RWPE2 (cell line): ENCODE results near the gene CHST14.
A peak's percentile ranks its signal among the peaks of the same experiment; 100 is the strongest.

Experiments
- ATAC-seq: fragments of 200-7000 bp; cut with Tn5 transposase; 3 replicates; pipeline ENCODE4 v1.9.1; 2021; ENCODE audit warnings: low read depth
- DNase-seq: peaks from one replicate; pipeline ENCODE4 v3.0.0-alpha.2; 2020; ENCODE audit warnings: low spot score
- H3K27ac ChIP-seq: fragments of 450-650 bp; 2 replicates; pipeline ENCODE4 v1.5.1; 2017; ENCODE audit warnings: mild to moderate bottlenecking; ENCODE audit not compliant: poor library complexity, severe bottlenecking
- H3K27me3 ChIP-seq: fragments of 250-450 bp; sonication (Bioruptor Pico); 2 replicates; pipeline ENCODE4 v1.5.1; 2021; ENCODE audit warnings: mild to moderate bottlenecking, moderate library complexity; ENCODE audit not compliant: insufficient read depth, poor library complexity, severe bottlenecking
- H3K36me3 ChIP-seq: fragments of 250-450 bp; sonication (Bioruptor Pico); 2 replicates; pipeline ENCODE4 v1.5.1; 2020; ENCODE audit warnings: low read depth, mild to moderate bottlenecking, moderate library complexity
- H3K4me1 ChIP-seq: fragments of 250-450 bp; sonication (Bioruptor Pico); 2 replicates; pipeline ENCODE4 v1.5.1; 2021; ENCODE audit warnings: mild to moderate bottlenecking, moderate library complexity; ENCODE audit not compliant: insufficient read depth, poor library complexity, severe bottlenecking
- H3K4me3 ChIP-seq: fragments of 250-450 bp; sonication (Bioruptor Pico); 2 replicates; pipeline ENCODE4 v1.5.1; 2021; ENCODE audit warnings: mild to moderate bottlenecking, moderate library complexity; ENCODE audit not compliant: severe bottlenecking
- H3K9me3 ChIP-seq: fragments of 250-450 bp; sonication (Bioruptor Pico); 2 replicates; pipeline ENCODE4 v1.5.1; 2021; ENCODE audit warnings: mild to moderate bottlenecking, moderate library complexity; ENCODE audit not compliant: severe bottlenecking
- TF ChIP-seq, protein P1 (sequence below): fragments of 450-650 bp; IDR thresholded peaks from one replicate; pipeline ENCODE4 v1.5.1; 2017; ENCODE audit warnings: mild to moderate bottlenecking, moderate library complexity; ENCODE audit not compliant: poor library complexity, severe bottlenecking

Gene CHST14

DNA sequence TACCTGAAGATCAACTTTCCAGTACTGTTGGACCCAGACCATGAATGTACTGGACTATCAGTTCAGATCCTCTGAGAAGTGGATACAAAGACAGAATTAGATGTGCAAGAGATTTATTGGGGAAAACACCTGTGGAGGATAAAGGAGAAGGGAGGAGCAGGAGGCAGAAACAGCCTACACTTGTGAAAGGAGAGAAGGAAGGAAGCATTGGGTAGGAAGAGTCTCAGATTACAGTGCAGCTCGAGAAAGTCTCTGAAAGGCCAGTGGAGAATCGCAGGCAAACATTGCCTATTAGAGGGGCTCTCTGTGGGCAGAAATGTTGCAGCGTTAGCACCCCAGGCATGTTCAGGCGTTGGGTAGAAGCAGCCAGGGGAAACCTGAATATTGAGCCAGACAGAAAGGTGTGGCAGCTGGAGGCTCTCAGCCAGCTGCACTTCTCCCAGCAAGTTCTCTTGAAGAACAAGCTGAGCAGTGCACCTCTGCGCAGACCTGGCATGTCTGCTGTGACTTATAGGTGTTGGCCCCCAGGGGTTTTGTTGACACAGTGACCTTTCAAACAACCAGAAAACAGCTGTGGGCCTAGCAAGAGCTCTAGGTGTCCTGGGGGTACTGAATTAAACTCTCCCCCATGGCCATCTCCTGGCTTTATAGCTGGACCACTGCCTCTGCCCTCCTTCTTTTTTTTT is 7.0 kb downstream of the CHST14 start:
- H3K27ac ChIP-seq: no peak overlapping the region
- H3K9me3 ChIP-seq: no peaks in the 10 kb centered on the region
- H3K36me3 ChIP-seq: no peaks in the 10 kb centered on the region
- no peaks in the 10 kb centered on the region for H3K27me3 ChIP-seq
- ATAC-seq: peak; percentile 40; the same call in 1 of the 3 replicates
- H3K4me1 ChIP-seq: no peaks in the 10 kb centered on the region
- no peak for DNase-seq
- H3K4me3 ChIP-seq: no peak overlapping the region
- TF ChIP-seq, protein P1, sequence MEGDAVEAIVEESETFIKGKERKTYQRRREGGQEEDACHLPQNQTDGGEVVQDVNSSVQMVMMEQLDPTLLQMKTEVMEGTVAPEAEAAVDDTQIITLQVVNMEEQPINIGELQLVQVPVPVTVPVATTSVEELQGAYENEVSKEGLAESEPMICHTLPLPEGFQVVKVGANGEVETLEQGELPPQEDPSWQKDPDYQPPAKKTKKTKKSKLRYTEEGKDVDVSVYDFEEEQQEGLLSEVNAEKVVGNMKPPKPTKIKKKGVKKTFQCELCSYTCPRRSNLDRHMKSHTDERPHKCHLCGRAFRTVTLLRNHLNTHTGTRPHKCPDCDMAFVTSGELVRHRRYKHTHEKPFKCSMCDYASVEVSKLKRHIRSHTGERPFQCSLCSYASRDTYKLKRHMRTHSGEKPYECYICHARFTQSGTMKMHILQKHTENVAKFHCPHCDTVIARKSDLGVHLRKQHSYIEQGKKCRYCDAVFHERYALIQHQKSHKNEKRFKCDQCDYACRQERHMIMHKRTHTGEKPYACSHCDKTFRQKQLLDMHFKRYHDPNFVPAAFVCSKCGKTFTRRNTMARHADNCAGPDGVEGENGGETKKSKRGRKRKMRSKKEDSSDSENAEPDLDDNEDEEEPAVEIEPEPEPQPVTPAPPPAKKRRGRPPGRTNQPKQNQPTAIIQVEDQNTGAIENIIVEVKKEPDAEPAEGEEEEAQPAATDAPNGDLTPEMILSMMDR: no peak

DNA sequence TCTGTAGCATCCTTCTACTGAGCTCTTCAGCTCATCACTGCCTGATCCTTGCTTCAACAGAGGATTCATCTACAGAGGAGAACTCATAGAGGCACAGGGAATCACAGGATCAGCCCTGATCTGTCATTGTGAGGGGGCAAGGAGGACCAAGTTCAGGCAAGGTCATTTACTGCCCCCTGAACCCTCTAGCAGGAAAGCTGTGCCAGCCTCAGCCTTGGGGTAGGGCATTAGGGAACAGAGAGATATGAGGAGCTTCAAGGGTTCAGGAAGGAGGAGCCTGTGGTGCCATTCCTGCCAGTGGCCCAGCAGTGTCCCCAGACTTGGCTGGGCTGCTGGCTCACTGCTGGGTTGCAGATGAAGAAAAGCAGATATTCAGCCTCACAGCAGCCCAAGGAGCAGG is 8.2 kb downstream of the CHST14 start:
- peak; percentile 42 for DNase-seq
- no peak for ATAC-seq

DNA sequence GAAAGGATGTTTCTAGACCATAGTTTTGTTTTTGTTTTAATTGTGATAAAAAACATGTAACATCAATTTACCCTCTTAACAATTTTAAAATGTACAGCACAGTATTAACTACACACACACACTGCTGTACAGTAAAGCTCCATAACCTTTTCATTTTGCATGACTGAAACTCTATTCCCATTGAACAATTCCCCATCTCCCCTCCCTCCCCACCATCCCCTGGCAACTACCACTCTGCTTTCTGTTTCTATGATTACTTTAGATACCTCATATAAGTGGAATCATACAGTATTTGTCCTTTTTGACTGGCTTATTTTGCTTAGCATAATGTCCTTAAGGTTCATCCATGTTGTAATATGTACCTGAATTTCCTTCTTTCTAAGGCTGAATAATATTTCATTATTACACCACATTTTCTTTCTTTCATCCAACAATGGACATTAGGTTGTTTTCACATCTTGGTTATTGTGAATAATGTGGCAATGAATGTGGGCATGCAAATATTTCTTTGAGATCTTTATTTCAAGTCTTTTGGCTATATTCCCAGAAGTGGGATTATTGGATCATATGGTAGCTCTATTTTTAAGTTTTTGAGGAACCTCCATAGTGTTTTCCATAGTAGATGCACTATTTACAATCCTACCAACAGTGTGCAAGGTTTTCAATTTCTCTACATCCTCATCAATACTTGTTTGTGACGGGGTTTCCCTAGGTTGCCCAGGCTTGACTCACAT is 10.7 kb downstream of the CHST14 start:
- Histone ChIP-seq H3K36me3 (no peaks in the 10 kb centered on the region), H3K9me3 (no peaks in the 10 kb centered on the region), H3K4me1 (no peaks in the 10 kb centered on the region), H3K27ac (no peak overlapping the region), H3K4me3 (no peak overlapping the region), H3K27me3 (no peaks in the 10 kb centered on the region)
- DNase-seq (no peak), ATAC-seq (0 out of 3 replicates have a peak, but pooled peaks have one; percentile 10)
- TF ChIP-seq, protein P1: no peak

More for the DNA sequence above, 8.2 kb downstream of the CHST14 start:
- Histone ChIP-seq H3K27ac (no peak overlapping the region), H3K4me3 (no peak overlapping the region), H3K27me3 (no peaks in the 10 kb centered on the region), H3K9me3 (no peaks in the 10 kb centered on the region), H3K36me3 (no peaks in the 10 kb centered on the region), H3K4me1 (no peaks in the 10 kb centered on the region)
- TF ChIP-seq, protein P1: no peak

DNA sequence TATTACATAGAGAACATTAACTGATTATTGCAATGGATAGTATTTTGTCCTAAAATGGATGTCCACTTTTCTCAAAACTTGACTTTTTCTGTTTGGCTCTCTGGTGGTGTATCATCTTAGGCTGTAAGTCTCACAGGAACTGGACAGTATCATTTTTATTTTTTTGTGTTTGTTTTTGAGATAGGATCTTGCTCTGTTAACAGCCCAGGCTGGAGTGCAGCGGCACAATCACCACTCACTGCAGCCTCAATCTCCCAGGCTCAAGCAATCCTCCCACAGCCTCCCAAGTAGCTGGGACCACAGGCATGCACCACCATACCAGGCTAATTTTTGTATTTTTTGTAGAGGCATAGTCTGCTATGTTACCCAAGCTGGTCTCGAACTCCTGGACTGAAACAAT is 13.1 kb downstream of the CHST14 start:
- no peak for ATAC-seq
- Histone ChIP-seq H3K4me3 (no peak overlapping the region), H3K36me3 (no peaks in the 10 kb centered on the region), H3K9me3 (no peaks in the 10 kb centered on the region), H3K27ac (no peak overlapping the region), H3K4me1 (no peaks in the 10 kb centered on the region), H3K27me3 (no peaks in the 10 kb centered on the region)
- no peak for DNase-seq
- TF ChIP-seq, protein P1: no peak
